Measurements from ENCODE around the gene DUOXA2. TPM values are rescaled to one million over a fixed set of nuclear protein-coding genes. Genes with fewer than 3 reads are reported as not detected.

DUOXA2 gene
- polyA plus RNA-seq, 1 donor (not counting 4 experiments of a cell fraction or from before 2014, with no cell fraction given) = not detected

GRCh38 chr15:45138814-45139765, 25.0 kb downstream of the DUOXA2 start:
- Histone ChIP-seq H3K9ac (ENCODE audit: control insufficient read depth, extremely low read depth, insufficient read depth, low read length) (no peak overlapping the region), H3K4me3 (ENCODE audit: control insufficient read depth in 2 of 3, extremely low read depth in 1 of 3, insufficient read depth in 2 of 3, low read depth in 1 of 3, low read length in 3 of 3) (no peak overlapping the region), H3K79me2 (ENCODE audit: control insufficient read depth, insufficient read depth, low read length) (no peaks in the 10 kb centered on the region), H3K4me2 (ENCODE audit: control insufficient read depth, extremely low read depth, insufficient read depth, low read depth, low read length) (no peak overlapping the region), H3K27ac (ENCODE audit: control insufficient read depth, insufficient read depth, low read length) (no peak overlapping the region), H3K4me1 (ENCODE audit: control insufficient read depth, extremely low read depth, insufficient read depth, low read length) (peaks cover under 1% of the 10 kb centered on the region), H3K36me3 (ENCODE audit: control insufficient read depth in 2 of 2, extremely low read depth in 1 of 2, insufficient read depth in 2 of 2, low read length in 2 of 2) (peaks cover 10 to 44% of the 10 kb centered on the region in 2 experiments), H3K9me1 (ENCODE audit: control insufficient read depth, extremely low read depth, insufficient read depth, low read length) (no peaks in the 10 kb centered on the region), H2AFZ (ENCODE audit: control insufficient read depth, low read length) (no peak overlapping the region), H4K20me1 (ENCODE audit: control insufficient read depth, extremely low read depth, insufficient read depth, low read length) (no peaks in the 10 kb centered on the region), H3K9me3 (ENCODE audit: control insufficient read depth, low read depth, low read length) (no peaks in the 10 kb centered on the region), H3K27me3 (ENCODE audit: control insufficient read depth, extremely low read depth, insufficient read depth, low read length) (no peaks in the 10 kb centered on the region)
- DNase-seq (ENCODE audit: low read depth, low spot score) (no peak), FAIRE-seq (no peak)
- no peak for TF ChIP-seq CTCF (optimal IDR thresholded peaks at IDR 0.05 in 1 of 3, IDR thresholded peaks at IDR 0.05 in 1 of 3, conservative IDR thresholded peaks at IDR 0.05 in 1 of 3; ENCODE audit: extremely low read depth in 1 of 3, insufficient read depth in 2 of 3, low read length in 3 of 3)
- TF ChIP-seq EZH2 (IDR thresholded peaks at IDR 0.05; ENCODE audit: low read length) = no peak
- dilution Hi-C loops (cut with MboI; ENCODE audit: extremely low pct_ligation_motif_present, low sequenced_read_pairs) = no loop called here

GRCh38 chr15:45139770-45140169, 25.6 kb downstream of the DUOXA2 start:
- Histone ChIP-seq H3K4me2 (ENCODE audit: control insufficient read depth, extremely low read depth, insufficient read depth, low read depth, low read length) (no peak overlapping the region), H3K9me1 (ENCODE audit: control insufficient read depth, extremely low read depth, insufficient read depth, low read length) (no peaks in the 10 kb centered on the region), H3K79me2 (ENCODE audit: control insufficient read depth, insufficient read depth, low read length) (no peaks in the 10 kb centered on the region), H3K36me3 (ENCODE audit: control insufficient read depth in 2 of 2, extremely low read depth in 1 of 2, insufficient read depth in 2 of 2, low read length in 2 of 2) (peaks cover 11 to 44% of the 10 kb centered on the region in 2 experiments), H3K9ac (ENCODE audit: control insufficient read depth, extremely low read depth, insufficient read depth, low read length) (no peak overlapping the region), H2AFZ (ENCODE audit: control insufficient read depth, low read length) (no peak overlapping the region), H3K27ac (ENCODE audit: control insufficient read depth, insufficient read depth, low read length) (no peak overlapping the region), H3K4me3 (ENCODE audit: control insufficient read depth in 2 of 3, extremely low read depth in 1 of 3, insufficient read depth in 2 of 3, low read depth in 1 of 3, low read length in 3 of 3) (no peak overlapping the region), H3K27me3 (ENCODE audit: control insufficient read depth, extremely low read depth, insufficient read depth, low read length) (no peaks in the 10 kb centered on the region), H3K4me1 (ENCODE audit: control insufficient read depth, extremely low read depth, insufficient read depth, low read length) (no peaks in the 10 kb centered on the region), H3K9me3 (ENCODE audit: control insufficient read depth, low read depth, low read length) (no peaks in the 10 kb centered on the region), H4K20me1 (ENCODE audit: control insufficient read depth, extremely low read depth, insufficient read depth, low read length) (no peaks in the 10 kb centered on the region)
- dilution Hi-C loops (cut with MboI; ENCODE audit: extremely low pct_ligation_motif_present, low sequenced_read_pairs) = no loop called here
- TF ChIP-seq CTCF (optimal IDR thresholded peaks at IDR 0.05 in 1 of 3, IDR thresholded peaks at IDR 0.05 in 1 of 3, conservative IDR thresholded peaks at IDR 0.05 in 1 of 3; ENCODE audit: extremely low read depth in 1 of 3, insufficient read depth in 2 of 3, low read length in 3 of 3) = no peak
- no peak for TF ChIP-seq EZH2 (IDR thresholded peaks at IDR 0.05; ENCODE audit: low read length)
- DNase-seq (ENCODE audit: low read depth, low spot score) (no peak), FAIRE-seq (no peak)

Measured in keratinocyte (primary cell).